GM18868 (cell line): Measurements from ENCODE around the gene ADGRA1.
"Not testable (repeated sequence)": the region's sequence is repeated elsewhere in the genome, so short reads cannot be mapped to it uniquely, and the experiment has no call there.

Experiments used
- ATAC-seq: cut with Tn5 transposase; IDR thresholded peaks from one replicate; pipeline ENCODE4 v1.9.1; 2021; ENCODE audit warnings: mild to moderate bottlenecking, moderate library complexity; ENCODE audit not compliant: unreplicated experiment

The ADGRA1 gene

DNA sequence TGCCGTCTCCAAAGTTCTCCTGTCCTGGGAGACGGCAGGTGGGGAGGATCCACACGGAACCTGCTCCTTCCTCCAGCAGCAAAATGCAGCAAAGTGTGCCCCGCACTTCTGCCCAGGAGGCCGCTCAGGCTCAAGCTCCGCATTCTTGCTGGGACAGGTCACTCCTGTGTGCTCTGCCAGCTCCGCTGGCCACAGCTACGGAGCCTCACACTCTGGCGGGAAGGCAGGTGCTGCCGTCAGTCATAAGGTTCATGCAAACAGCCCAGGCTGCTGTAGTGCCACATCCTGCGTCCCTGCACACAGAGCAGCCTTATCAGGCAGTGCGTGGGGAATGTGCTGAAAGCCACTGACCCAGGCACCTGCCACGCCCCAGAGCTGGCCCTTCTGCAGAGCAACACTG is 22.4 kb downstream of the ADGRA1 start:
- no peak for ATAC-seq

DNA sequence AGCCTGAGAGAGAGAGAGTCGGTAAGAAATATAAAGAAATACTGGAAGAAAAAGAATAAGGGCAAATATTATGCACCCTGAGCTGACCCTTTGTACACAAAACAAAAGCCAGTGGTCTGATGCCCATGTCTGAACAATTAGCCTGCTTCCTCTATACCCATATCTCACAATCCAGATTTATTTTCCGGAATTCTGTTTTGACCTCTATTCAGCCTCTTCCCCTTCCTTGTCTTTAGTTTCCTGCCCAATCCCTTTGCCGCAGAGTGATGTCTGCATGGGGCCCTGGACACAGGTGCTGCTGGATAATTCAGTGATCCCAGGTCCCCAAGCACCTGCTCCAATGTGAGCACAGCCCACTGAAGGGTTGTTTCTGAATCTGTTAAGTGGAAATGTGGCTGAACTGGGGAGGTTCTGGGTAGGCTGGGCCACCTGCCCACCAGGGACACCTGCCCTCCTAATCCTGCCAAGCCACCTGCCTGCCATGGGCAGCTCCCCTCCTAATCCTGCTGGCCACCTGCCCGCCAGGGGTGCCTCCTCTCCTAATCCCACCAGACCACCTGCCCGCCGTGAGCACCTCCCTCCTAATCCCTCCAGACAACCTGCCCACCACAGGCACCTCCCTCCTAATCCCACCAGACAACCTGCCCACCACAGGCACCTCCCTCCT is 23.0 kb downstream of the ADGRA1 start:
- ATAC-seq: no peak

DNA sequence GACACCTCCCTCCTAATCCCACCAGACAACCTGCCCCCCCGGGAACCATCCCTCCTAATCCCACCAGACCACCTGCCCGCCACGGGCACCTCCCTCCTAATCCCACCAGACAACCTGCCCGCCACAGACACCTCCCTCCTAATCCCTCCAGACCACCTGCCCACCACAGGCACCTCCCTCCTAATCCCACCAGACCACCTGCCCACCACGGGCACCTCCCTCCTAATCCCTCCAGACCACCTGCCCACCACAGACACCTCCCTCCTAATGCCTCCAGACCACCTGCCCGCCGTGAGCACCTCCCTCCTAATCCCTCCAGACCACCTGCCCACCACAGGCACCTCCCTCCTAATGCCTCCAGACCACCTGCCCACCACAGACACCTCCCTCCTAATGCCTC is 23.9 kb downstream of the ADGRA1 start:
- ATAC-seq: not testable (repeated sequence)

DNA sequence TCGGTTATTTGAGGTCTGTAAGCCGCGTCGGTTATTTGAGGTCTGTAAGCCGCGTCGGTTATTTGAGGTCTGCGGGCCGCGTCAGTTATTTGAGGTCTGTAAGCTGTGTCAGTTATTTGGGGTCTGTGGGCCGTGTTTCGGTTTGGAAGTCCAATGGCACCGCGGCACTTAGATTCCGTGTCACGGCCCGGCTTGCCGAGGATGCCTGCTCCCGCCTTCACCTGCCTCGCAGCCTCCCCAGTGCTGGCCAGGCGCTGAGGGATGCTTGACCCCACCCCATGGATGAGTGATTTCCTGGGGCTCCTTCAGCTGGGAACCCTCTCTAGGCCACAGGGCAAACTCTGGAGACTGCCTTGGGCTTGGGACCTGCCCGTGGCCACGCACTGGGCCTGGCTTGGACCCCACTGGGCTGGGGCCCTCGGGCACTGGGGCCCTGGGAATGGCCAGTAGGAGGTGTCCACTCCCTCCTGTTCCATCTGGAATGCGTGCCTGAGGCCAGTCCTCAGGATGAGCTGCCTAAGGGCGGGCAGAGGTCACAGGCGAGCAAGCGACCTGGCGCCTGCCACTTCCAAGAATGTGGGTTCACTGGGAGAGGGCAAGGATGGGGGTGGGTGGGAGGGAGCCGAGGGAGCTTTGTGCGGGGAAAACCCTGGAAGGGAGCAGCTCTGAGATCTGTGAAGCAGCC is 25.6 kb downstream of the ADGRA1 start:
- no peak for ATAC-seq

DNA sequence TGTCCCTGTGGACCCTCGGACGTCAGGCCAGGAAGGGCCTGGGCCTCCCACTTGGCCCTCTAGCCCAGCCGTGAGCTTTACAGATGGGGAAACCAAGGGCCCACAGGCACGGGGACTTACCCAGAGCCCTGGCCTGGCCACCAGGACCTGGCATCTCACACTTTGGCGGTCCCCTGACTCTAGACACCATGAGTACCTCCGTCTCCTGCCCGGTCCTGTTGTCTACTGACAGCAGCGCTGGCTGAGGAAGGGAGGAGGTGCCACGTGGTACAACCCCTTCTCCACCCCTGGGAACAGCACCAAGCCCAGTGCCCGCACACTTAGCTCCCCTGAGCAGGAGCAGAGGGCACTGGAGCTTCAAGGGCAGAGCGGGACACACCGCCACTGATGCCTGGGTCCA is 26.1 kb downstream of the ADGRA1 start:
- ATAC-seq: no peak

DNA sequence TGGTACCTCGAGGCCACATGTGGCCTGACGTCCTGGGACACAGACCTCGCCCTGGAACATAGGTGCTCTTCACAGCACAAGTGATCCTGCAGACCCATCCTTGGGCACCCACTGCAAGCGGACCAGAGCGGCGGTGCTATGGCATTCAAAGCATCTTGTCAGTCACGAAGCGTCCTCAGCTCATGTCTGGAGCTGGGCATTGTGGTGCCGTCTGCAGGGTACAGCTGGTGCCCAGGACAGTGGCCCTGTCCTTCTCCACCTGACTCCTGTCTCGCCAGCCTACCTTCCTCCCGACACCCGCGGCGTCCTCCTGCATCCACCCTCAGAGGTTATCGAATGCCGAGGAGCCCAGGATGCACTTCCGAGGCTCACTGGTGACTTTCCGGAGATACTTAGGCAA is 26.5 kb downstream of the ADGRA1 start:
- no peak for ATAC-seq

DNA sequence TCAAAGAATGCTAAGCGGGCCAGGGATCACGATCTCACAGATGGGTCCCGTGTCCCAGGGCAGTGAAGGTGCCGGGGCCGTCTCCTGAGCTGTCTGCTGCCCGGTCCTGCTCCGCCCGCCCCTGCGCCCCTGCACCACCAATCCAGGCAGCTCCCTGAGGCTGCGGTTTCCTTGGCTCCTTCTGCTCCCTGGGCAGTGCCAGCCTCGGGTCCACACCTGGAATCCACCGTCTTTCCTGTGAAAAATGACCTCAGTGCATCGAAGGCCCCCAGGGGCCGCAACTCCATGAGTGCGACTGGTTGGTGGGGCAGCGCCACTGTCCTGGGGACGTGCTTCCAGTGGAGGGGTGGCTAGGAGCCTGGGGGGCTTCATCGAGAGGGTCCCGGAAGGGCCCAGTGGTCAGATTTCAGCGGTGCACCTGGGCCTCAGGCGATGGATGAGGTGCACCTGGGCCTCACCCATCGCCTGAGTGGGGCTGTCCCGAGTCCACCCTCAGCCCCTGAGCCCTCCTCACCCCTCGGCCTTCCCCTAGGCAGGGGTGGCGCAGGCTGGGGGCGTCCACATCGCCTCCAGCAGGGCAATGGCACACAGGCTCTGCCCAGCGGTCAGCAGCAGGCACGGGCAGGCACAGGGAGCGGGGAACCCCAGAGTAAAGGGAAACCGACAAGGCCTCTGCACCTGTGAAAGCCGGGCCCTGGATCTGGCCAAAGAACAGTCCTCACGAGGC is 27.2 kb downstream of the ADGRA1 start:
- ATAC-seq: no peak

DNA sequence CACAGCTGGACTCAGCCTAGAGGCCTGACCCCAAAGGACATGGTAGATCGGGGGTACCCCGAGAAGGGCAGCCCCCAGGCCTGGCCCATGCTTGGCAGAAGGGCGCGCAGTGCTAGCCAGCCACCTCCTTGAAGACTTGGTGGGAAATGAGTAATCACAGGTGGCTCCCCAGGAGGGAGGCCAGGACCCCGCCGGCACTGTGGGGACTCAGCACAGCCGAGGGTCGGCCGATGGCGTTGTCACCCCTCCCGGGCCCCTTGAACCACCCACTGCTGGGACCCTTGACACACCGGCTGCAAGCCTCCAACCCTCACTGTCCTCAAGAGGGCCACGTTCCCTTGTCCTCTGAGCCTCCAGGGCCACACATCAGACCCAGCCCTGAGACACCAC is 27.7 kb downstream of the ADGRA1 start:
- no peak for ATAC-seq

DNA sequence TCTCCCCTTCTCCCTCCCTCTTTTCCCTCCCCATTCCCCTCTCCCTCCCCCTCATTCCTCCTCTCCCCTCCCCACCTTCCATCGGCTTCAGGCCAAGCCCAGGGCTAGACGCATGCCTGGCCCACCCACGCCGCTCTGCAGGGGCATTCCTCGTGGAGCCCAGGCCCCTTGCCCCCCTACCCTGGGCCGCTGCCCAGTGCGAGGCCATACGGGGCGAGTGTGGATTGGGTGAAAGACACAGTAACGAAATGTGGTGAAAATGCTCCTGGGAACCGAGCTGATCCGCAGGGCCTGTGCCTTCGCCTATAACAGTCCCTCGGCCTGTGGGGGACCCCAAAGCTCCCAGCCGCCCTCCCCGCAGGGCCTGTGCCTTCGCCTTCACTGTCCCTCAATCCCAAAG is 28.3 kb downstream of the ADGRA1 start:
- no peak for ATAC-seq

DNA sequence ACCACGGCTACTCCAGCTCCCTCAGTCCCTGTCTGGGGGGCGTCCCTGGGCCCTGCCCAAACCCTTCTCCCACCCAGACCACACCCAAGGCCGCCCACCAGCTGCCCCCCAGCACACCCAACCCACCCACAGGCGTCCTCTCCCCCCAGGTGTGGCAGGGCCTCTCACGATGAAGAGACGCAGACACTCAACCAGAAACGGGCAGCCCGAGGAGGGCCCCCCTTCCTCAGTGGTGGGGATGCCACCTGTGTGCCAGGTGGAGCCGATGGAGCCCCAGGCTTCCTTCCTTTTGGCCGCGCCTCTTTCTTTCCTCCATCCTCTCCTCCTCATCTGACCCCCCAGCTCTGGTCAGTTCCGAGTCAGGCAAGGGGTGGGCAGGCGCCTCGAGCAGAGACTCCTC is 28.7 kb downstream of the ADGRA1 start:
- ATAC-seq: no peak

DNA sequence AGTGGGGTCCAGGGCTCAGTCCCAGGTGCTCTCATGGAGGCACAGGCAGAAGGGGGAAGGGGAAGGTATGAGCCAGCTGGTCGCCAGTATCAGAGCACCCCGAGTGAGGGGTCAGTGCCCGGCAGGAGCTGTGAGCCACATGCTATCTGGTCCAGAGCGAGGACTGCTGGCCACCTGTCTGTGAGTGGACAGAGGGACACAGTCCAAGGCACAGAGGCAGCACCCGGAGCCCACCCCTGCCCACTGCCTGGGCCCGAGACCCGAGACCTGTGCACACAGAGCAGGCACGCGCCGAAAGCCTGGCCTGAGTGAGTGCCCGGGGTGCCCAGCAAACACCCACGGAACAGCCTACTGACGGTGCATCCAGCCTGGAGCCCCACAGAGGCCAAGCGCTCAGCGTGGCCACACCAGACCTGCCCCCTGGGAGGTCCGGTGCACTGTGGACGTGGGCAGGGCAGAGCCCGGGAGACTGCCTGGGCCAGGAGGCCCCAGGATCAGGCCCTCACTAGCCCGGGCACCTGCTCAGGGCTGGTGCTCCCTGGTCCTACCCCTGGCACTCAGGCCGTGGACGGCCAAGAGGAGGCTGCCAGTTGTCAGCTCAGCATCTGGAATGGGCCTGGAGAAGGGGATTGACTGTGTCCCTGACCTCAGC is 29.4 kb downstream of the ADGRA1 start:
- ATAC-seq: no peak

DNA sequence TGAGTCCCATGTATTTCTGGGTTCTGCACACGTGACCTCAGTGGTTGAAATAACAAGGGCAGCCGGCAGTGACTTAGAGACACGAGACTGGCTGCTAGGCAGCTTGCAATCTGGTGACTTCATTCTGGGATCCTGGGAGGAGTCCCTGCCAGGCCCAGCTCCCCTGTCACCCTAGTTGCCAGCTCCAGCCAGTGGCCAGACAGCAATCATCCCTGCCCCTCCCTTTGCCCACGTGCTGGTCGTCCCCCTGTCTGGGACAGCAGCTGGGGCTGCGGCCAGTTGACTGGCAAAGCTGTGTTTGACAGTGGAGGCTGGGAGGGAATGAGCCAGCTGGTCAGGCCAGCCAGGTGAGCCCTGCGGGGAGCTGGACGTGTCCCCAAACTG is 30.0 kb downstream of the ADGRA1 start:
- ATAC-seq: no peak

DNA sequence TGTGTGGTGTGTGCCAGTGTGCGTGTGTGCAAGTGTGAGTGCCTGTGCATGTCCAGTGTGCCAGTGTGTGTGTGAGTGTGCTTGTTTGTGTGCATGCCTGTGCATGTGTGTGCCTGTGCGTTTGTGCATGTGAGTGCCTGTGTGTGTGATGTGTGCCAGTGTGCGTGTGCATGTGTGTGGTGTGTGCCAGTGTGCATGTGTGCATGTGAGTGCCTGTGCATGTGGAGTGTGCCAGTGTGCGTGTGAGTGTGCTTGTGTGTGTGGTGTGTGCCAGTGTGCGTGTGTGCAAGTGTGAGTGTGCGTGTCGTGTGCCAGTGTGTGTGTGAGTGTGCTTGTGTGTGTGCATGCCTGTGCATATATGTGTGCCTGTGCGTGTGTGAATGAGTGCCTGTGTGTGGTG is 33.8 kb downstream of the ADGRA1 start:
- ATAC-seq: no peak

DNA sequence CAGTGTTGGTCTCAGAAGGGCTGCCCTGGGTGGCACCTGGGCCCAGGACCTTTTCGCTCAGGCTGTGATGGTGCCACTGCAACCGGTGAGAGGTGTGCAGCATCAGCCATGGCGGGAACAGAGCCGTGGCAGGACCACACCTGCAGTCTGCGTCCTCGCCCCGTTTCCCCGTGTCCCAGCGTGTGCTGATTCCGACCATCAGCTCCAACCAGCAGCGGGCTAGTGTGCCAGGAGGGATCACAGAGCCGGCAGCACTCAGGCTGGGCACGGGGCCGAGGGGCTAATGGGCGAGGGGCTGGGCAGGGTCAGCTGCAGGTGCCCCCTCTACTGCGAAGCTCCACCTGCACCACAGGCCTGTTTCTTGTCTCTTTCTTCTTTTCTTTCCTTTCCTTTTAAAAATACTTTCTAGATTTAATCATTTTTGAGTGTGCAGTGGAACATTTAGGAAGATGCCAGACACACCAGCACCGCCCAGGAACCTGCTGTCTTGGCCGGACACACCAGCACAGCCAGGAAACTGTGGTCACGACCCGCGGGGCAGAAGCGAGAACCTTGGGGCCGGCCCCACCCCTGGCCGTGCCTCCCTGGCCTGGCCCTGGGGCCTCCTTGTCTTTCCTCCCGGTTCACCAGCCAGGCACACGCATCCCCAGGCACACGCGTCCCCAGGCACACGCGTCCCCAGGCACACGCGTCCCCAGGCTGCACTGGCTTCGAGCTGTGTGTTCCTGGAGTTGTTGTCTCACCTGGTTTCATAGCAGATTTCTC is 34.6 kb downstream of the ADGRA1 start:
- no peak for ATAC-seq

DNA sequence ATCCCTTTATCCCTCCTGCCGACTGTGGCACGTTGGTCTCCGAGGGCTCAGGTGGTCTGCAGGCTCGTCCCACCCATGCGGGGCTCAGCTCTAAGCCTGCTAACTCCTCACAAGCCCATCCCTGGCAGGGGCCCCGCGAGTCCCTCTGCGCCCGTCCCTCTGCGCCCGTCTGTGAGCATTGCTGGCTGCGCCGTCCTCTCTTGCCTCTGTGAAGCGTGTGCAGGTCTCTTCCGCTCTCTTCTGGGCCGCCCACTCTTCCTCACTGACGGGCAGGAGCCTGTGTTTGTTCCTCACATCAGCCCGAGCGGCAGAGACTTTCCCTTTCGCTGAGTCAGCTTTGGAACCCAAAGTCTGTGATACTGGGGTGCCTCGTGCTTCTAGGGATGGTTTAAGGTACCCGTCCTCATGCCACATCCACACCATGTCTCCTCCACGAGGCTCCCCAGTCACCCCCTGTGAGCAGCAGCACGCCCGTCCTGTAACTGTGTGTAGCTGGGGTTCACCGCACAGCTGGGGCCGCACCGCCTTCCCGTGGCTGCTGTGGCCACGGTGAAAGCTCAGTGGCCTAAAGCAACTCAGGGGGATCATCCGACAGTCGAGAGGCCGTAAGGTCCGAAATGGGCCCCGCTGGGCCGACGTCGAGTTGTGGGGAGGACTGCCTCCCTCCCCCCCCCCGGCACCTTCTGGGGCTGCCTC is 35.5 kb downstream of the ADGRA1 start:
- ATAC-seq: no peak

DNA sequence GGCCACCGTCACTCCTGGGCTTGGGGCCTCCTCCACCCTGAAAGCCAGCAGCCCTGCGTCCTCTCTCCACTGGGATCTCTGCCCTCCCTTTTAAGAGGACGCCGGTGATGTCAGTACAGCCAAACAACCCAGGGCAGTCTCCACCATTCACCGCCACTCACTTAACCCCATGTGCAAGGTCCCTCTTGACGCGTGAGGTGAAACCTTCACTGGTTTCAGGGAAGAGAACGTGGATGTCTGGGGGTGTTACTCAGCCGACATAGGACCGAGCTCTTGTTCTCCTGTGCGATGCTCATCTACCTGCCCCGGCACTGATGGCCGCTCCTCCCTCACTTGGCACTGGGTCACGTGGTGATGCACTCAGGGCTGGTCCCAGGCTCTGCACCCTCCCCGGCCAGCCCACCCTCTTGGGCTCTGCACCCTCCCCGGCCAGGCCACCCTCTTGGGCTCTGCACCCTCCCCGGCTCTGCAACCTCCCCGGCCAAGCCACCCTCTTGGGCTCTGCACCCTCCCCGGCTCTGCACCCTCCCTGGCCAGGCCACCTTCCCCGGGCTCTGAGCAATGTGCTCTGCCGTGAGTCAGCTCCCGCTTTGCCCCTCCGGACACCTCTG is 36.1 kb downstream of the ADGRA1 start:
- ATAC-seq: no peak

DNA sequence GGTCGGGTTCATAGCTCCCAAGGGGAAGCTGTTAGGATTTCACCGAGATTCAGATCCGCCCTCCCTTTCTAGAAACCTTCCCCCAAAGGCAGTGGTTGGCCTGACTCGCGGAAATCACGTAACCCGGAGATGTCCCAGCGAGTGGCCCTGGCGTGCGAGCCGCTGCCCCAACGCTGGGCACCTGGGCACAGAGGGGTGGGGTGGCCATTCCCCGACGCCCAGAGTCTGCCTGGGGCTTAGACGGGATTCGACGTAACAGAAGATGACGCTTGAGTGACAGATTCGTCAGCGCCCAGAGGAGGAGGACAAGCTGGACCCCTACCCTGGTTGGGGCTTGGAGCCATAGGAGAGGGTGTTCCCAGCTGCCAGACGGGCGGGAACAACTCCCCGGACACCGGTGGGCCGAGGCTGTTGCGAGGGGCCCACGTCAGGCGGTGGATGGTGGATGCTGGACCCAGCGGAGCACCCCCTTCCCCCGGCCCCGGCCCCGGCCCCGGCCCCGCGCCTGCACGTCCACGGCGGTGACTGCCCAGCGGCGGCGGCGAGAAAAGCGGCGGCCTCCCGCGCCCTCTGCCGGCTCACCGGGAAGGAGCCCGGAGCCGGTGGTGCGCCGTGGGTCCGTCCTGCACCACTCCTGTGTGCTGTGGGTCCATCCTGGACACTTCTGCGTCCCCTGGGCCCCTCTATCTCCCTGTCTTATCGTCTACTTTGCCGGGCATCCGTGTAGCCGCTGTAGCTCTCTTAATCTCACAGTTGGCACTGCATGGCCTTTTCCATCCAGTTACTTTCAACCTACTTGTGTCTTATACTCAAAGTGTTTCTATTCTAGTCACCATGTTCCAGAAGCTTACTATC is 36.9 kb downstream of the ADGRA1 start:
- no peak for ATAC-seq

DNA sequence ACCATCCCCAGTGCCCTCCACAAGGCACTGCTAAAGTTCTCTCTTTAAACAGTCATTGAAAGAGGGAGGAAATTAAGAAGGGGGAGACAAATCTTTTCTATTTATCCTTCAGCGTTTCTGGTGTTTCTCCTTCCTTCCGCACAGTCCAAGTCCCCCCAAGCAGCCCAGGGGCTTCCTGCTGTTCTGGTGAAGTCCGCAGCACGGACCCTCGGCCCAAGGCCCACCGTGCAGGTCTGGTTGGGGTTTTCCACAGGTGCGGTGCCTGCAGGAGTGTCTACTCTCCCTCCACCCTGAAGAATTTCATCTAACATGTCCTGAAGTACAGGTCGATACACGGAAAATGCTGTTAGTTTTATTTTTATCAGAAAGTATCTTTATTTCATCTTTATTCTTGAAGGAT is 38.2 kb downstream of the ADGRA1 start:
- no peak for ATAC-seq
